ENCODE measurements around the gene CACNA1D.

DNA sequence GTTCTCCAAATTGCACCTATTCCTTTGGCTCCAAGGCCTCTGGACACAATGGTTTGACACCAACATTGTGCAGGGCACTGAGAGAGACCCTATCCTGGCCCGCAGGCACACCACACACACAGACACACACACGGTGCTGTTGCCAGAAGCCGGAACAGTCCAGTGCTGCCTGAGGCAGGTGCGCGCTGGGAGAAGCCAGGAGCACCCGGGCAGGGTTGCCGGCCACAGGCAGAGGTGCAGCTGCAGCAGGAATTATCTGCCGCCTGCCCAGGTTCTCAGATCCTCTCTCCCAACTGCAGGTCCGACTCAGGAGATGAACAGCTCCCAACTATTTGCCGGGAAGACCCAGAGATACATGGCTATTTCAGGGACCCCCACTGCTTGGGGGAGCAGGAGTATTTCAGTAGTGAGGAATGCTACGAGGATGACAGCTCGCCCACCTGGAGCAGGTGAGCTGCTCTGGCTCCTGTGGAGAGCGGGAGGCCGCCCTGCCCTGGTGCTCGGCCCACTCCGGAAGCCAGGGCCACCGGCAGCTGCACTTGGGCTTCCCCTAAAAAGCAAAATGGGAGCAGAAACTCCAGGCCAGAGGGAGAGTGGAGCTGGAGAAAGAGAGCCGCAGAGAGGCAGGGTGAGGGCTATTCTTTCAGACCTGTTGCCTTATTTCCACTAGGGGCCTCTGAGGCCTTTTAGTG is 308.9 kb downstream of the CACNA1D start:
- no peak for TF ChIP-seq POLR2AphosphoS5 (IDR thresholded peaks at IDR 0.05; ENCODE audit: borderline replicate concordance, low read depth, low read length)
- no peak for TF ChIP-seq EZH2 (IDR thresholded peaks at IDR 0.05)
